Stimulated activated CD4-positive, alpha-beta T cell treated with anti-CD3 and anti-CD28 coated beads, Interleukin-4, amount 100 ng/mL, for 24 hours (primary cell): ENCODE results near the gene SFTA2.
A peak's percentile ranks its signal among the peaks of the same experiment; 100 is the strongest.

Experiments
- DNase-seq: peaks from one replicate; pipeline ENCODE4 v3.0.0-alpha.2; 2020

The SFTA2 gene

GRCh38 chr6:30889921-30890645 is 41.9 kb downstream of the SFTA2 start:
- DNase-seq, result no peak

GRCh38 chr6:30889496-30889885 is 42.5 kb downstream of the SFTA2 start:
- DNase-seq, result no peak

GRCh38 chr6:30888816-30889495 is 43.0 kb downstream of the SFTA2 start:
- no peak for DNase-seq

GRCh38 chr6:30887901-30888815 is 43.8 kb downstream of the SFTA2 start:
- no peak for DNase-seq

- DNase-seq, result no peak
Observed at GRCh38 chr6:30886897-30887255, 45.1 kb downstream of the SFTA2 start.

GRCh38 chr6:30885999-30886896 is 45.7 kb downstream of the SFTA2 start:
- DNase-seq, result peak; percentile 22

- no peak for DNase-seq
Observed at GRCh38 chr6:30885481-30885998, 46.4 kb downstream of the SFTA2 start.

- peak; percentile 33 for DNase-seq
Observed at GRCh38 chr6:30884521-30885480, 47.2 kb downstream of the SFTA2 start.

- peak; percentile 50 for DNase-seq
Observed at GRCh38 chr6:30883685-30884520, 48.1 kb downstream of the SFTA2 start, which contains the start of gene DDR1. TSS of gene DDR1 (plus strand) at chr6:30884519. CDS start at chr6:30888730, 4,211 bp downstream.

GRCh38 chr6:30882759-30883684 is 48.9 kb downstream of the SFTA2 start:
- DNase-seq, result no peak

GRCh38 chr6:30882204-30882758 is 49.7 kb downstream of the SFTA2 start:
- DNase-seq, result no peak

GRCh38 chr6:30881392-30882203 is 50.4 kb downstream of the SFTA2 start:
- DNase-seq, result no peak
